HG02623 (cell line): ENCODE measurements around the gene ZNF358.

ENCODE experiments used
- ATAC-seq: cut with Tn5 transposase; IDR thresholded peaks from one replicate; pipeline ENCODE4 v1.9.1; 2021; ENCODE audit warnings: moderate library complexity; ENCODE audit not compliant: unreplicated experiment

ZNF358 gene

DNA sequence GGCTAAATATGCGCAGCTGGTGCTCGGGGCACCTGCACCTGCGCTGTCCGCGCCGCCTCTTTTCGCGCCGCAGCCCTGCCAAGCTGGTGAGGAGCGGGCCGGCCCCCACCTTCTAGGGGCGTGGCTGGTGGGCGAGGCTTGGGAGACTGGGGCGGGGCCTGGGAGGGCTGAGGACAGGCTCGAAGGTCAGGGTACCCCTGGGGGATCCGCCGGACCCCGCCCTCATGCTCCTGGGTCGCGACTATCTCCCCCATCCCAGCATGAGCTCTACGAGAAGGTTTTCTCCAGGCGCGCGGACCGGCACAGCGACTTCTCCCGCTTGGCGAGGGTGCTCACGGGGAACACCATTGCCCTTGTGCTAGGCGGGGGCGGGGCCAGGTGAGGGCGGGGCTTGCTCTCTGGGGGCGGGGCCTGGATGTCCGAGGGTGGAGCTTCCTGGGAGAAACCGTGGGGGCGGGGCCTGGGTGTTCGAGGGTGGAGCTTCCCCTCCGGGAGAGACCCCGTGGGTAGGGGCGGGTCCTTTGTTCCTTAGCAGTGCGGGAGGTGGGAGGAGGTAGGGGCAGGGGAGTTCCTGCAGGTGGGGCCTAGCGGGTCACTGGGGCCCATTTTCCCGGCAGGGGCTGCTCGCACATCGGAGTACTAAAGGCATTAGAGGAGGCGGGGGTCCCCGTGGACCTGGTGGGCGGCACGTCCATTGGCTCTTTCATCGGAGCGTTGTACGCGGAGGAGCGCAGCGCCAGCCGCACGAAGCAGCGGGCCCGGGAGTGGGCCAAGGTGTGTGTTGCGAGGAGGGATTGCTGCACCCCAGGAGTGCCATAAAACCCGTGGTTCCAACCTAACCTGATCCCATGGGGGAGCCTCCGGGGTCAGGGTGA, 39.3 kb downstream of the ZNF358 start:
- no peak for ATAC-seq

DNA sequence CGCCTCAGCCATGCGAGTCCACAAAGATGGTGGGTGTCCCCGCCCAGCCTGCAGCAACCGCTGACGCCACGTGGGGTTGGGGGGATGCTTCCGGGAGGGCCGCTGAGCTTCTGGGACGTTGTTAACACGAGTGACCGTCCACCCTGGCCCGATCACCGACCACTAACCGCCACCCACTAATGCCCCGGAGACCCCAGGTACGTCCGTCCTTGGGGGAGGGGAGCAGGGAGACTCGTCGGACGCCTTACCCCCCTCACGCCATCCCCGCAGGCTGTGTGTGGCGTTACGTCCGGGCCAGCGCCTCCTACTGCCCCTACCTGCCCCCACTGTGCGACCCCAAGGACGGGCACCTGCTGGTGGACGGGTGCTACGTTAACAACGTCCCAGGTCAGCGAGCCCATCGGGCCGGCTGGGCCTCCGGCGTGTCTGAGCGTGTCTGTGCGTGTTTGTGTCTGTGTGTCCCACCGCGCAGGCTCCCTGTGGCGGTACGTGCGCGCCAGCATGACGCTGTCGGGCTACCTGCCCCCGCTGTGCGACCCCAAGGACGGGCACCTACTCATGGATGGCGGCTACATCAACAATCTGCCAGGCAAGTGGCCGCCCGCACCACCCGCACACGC, 40.9 kb downstream of the ZNF358 start:
- no peak for ATAC-seq

DNA sequence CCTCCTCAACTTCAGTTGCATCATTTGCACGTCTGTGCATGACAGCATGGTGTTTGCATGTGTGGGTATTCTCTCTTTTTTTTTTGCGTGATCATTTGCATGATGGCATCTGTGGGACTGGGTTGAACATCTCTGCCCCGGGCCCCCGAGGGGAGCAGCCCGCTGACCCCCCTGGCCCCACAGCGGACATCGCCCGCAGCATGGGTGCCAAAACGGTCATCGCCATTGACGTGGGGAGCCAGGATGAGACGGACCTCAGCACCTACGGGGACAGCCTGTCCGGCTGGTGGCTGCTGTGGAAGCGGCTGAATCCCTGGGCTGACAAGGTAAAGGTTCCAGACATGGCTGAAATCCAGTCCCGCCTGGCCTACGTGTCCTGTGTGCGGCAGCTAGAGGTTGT, 42.8 kb downstream of the ZNF358 start:
- ATAC-seq = no peak

DNA sequence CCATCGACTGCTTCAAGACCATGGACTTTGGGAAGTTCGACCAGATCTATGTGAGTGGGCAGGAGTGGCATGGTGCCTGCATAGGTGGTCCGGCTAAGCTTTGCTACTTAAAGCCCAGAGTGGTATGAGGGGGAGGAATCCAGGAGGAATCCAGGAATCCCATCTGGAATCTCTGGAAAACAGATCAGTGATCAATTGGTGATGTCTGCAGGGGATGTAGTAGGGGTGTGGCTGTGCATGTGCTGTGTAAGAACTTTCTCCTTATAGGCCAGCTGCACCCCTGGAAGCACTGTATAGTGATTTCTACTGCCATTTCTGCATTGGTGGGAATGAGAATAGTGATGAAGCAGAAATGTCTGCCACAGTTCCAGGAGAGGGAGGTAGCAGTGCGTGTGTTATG, 43.2 kb downstream of the ZNF358 start:
- ATAC-seq = no peak

DNA sequence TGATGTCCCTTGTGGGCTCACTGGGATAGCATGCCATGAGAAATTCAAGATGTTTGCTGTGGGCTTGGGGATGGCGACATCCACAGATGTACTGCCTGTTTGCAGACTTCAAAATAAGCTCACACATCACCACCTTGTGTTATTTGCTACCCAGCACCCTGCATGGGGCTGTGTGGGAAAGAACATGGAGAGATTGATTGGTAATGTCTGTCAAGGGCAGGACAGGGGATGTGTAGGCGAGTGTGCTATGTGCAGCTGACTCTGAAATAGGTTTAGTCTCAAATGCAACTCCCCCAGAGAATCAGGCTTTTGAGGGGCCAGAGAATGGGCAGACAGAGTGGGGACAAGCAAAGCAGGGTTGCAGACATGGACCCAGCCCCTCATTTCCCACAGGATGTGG, 44.4 kb downstream of the ZNF358 start:
- no peak for ATAC-seq

DNA sequence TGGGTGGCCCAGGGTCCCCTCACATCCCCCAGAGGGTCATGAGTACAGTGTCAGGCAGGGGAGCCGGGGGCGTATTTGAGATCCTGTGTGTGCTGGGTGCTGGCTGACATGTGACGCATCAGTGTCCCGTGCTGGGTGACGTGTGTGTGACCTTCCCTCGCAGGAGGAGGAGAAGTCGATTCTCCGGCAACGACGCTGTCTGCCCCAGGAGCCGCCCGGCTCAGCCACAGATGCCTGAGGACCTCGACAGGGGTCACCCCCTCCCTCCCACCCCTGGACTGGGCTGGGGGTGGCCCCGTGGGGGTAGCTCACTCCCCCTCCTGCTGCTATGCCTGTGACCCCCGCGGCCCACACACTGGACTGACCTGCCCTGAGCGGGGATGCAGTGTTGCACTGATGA, 45.4 kb downstream of the ZNF358 start:
- ATAC-seq = no peak

DNA sequence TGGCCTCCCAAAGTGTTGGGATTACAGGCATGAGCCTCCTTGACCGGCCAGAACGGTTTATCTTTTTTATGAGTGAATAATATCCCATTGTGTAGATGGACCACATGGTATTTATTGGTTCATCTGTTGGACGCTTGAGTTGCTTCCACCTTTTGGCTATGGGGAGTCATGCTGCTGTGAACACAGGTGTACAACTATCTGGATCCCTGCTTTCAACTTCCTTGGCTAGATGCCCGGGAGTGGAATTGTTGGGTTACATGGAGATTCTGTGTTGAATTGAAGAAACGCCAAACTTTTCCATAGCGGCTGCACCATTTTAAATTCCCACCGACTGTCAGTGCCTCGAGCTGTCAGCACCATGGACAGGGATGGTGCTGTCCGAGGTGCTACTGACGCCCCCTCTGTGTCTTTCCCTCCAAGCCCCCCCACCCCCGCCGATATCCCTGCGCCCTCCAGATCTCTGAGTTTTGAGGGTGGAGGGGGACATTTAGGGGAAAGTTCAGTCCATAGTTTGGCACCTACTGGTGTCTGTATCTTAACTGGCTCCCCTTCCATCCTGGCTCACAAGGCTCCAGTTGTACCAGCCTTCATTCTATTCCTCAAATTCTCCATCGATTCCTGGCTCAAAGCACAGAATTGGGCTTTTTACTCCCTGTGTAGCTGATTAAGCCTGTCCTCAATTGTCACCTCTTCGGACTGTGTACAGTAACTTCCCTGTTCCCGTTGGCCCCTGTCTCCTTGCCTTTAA, 46.9 kb downstream of the ZNF358 start:
- ATAC-seq = no peak

DNA sequence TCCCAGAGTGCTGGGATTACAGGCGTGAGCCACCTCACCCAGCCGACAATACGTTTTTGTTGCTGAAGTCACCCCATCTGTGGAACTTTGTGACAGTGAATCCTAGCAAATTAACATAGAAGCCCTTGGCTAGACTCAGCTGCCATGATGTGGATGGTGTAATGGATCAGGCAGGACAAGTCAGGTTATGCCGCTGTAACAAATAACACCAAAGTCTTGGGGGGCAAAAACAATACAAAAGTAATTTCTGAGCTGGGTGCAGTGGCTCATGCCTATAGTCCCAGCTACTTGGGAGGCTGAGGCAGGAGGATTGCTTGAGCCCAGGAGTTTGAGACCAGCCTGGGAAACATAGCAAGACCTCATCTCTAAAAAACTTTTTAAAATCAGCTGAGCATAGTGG, 49.0 kb downstream of the ZNF358 start:
- ATAC-seq = no peak

DNA sequence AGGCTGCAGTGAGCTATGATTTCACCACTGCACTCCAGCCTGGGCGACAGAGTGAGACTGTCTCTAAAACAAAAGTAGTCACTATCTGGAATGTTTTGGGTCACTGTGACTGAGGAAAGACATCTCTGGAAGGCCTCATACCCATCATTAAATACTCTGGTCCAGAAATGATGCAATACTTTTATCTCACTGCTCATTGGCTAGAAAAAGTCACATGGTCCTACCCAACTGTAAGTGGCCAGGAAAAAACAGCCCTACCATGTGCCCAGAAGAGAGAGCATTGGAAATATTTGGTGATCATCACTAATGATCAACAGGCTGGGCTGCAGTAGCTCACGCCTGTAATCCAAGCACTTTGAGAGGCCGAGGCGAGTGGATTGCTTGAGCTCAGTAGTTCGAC, 49.4 kb downstream of the ZNF358 start:
- no peak for ATAC-seq
